ENCODE measurements around the gene STK26.
"Not testable (repeated sequence)": the region's sequence is repeated elsewhere in the genome, so short reads cannot be mapped to it uniquely, and the experiment has no call there.

Gene STK26

GRCh38 chrX:132022967-132023895 is at the start of gene STK26:
Gene STK26 (plus strand): TSS chrX:132023302. CDS start chrX:132023618, 316 bp downstream.
- peak; percentile 89 for DNase-seq

GRCh38 chrX:131975851-131976250 is 47.3 kb upstream of the STK26 start:
- no peak for DNase-seq

GRCh38 chrX:131977619-131978018 is 45.5 kb upstream of the STK26 start:
- no peak for DNase-seq

DNA sequence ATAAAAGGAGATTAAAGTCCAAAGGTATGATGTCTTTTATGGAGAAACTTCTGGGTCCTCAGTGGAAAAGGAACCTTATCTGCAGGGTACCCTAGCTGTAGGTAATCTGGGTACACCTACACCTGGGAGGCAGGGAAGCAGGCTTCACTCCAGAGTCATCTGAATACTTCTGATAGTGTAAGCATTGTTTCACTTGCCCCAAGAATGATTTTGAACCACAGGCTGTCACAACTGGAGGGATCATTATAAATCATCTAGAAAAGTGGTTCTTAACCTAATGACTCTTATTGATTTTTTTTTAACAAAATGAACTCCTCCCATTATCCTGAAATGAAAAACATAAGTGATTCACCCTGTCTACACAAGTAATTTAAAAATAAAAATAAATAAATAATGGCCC is 44.0 kb upstream of the STK26 start:
- no peak for DNase-seq

DNA sequence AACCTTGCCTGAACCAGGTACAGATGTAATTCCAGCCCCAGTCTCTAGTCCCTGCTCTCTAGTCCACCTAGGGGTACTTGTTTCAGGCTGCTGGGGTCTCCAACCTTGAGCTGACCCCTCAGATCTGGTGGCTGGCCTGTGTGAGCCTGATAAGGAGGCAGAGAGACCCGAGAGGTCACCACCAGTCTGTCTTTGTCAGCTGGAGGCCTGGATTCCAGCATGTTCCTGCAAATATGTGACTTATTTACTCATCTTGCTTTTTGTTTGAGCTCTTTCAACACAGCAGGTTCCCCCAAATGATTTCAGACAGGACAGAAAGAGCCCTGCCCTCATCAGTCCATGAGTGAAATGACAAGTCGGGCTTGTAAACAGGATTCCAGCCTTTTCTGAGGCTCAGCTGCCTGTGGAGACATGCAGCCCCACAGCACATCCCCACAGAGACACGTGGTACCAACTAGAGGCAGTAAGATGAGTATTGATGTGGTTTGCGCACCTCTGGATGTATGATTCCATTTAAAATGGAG is 37.5 kb upstream of the STK26 start:
- DNase-seq = peak; percentile 26

- DNase-seq = peak; percentile 70
Observed at GRCh38 chrX:131987252-131987651, 35.9 kb upstream of the STK26 start.

GRCh38 chrX:131988236-131988635 is 34.9 kb upstream of the STK26 start:
- peak; percentile 22 for DNase-seq

GRCh38 chrX:132001127-132001526 is 22.0 kb upstream of the STK26 start:
- no peak for DNase-seq

- DNase-seq = no peak
Observed at GRCh38 chrX:132004728-132005127, 18.4 kb upstream of the STK26 start.

GRCh38 chrX:132009350-132009749 is 13.8 kb upstream of the STK26 start:
- DNase-seq = no peak

- DNase-seq = not testable (repeated sequence)
Observed at GRCh38 chrX:132010213-132010612, 12.9 kb upstream of the STK26 start.

DNA sequence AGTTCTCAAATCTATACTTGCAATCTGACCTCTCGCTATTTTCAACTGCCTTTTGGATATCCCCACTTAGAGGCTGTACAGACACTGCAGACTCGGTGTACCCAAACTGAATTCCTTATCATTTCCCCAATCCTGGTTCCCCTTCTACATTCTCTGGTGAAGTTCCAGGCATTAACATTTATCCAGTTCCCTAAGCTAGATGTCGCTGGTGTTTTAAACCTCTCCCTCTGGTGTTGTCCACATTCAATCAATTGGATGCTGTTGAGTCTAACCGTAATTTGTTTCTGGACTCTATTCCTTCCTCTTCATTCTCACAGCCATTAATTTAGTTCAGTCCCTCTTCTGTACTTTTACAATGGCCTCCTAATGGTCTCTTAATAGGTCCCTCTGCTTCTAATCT is 7.2 kb upstream of the STK26 start:
- DNase-seq = no peak

- DNase-seq = no peak
Observed at GRCh38 chrX:132016628-132017430, 6.3 kb upstream of the STK26 start.

GRCh38 chrX:132017431-132018185 is 5.5 kb upstream of the STK26 start:
- DNase-seq = peak; percentile 41

DNA sequence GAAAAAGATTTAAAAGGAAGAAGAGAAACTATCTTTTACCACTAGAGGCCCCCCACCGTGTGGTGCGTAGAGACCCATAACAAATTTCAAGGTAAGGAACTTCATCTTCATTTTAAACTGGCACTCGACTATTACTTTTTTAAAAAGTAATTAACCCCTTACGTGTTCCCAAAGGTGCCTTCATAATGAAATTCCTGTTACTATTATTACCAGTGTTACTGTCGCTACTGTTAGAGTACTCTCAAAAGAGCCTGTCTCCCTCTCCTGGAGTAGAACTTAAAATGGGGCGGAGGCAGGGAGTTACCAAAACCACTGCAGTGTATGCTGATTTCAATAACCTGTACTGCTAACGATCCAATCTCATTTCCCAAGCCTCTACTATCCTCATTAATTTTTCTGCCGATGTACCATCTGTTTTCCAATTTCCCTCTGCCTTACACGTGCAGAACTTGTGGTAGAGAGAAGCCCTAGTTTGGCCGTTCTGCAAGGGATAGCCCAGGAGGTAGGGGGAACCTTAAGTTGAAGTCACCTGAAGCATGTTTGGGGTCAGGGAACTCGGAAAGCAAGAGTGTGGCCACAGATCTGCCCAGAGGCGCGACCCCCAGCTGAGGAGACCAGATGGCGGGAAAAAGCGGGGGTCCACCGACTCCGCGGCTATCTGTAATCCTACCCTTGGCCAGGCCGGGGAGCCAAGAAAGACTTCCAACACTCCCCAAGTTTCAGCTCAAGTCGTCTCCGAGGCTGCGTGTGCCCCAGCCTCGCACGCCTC is 720 bp upstream of the STK26 start:
- peak; percentile 59 for DNase-seq

DNA sequence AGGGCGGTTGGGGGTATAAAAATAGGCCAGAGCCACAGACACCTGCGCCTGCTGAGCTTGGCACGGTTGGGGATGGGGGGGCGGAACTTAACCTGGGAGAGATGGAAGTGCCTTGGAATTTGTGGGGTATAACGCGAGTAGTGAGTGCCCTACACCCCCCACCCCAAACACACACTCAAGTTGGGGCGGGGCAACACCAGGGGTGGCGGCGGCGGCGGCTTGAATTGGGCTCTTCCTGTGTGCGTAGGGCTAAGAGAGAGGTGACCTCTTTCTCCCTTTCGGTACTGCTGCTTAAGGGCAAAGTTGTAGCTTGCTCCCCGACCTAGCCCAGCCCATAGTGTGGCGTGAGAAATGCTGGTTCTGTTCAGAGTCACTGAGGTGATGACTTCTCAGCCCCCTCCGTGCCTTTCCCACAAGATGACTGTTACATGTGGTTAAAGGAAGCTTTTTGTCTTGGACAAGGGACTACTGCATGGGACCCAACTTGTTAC is 839 bp downstream of the STK26 start:
- peak; percentile 65 for DNase-seq

DNA sequence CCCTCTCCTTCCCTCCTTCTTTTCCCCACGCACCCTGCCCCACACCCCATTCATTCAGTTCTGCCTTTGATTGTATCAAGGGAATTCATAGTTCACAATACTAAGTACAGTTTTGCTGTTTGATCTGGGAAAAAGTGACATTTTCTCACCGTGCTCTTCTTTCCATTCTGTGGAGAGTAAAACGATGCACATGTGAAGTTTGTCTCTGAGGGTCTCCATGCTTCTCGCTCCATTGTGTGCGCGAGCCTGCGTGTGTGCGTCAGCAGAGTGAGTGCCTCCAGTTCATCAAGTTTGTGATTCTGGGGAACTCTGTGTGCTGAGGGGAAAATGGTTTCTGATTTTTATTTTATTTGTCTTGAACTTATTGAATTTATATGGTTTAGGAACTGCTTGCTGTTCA is 1.9 kb downstream of the STK26 start:
- DNase-seq = peak; percentile 40

DNA sequence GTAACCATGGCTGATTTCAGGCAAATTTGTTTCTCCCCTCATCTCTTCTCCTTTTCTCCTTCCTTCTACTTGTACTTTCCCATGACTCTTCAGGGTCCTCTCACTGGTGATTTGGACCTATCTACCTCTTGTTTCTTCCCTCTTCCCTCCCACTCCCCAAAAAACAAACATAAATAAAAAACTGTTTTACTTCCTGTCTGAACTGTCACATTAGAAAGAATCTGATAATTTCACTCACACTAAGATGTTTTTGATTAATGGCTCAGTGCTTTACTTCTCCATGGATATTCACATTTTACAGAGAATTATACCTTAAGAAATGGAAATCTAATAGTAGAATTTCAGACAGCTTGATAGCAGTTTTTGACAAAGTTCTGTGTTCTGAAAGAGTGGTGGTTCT is 7.2 kb downstream of the STK26 start:
- no peak for DNase-seq

DNA sequence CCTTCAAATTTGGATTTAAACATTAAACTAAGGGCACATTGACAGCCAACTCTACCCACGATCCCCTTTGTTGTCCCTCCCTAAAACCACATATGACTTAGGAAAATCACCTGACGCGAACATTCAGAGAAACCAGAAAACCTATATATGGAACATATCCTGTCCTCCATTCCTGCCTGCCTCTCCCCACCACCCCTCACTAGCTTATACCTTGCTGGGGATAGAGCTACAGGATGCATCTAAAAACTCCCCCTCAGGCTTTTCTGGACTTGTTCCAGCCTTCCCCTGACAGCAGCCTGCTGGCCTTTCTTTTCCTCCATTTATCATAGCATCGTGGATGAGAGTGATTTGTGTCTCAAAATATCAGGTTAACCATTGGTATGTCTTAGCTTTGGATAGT is 8.8 kb downstream of the STK26 start:
- DNase-seq = no peak

DNA sequence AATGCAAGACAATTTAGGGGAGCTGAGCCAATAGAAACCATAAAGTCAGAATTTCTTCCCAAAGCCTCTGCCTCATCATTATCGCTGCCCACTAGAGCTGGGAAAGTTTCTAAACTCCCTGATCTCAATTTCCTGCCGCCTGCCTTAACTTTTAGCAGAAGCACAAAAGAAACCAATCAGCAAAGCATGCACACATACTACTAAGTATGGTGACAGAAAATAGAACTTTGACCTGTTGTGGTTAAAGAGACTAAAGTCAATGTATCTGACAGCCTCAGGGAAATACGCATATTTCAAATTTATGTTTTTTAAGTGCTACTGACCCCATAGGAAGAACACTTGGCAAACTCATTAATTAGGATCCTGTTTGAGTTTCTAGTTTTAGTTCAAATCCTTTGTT is 10.1 kb downstream of the STK26 start:
- no peak for DNase-seq

DNA sequence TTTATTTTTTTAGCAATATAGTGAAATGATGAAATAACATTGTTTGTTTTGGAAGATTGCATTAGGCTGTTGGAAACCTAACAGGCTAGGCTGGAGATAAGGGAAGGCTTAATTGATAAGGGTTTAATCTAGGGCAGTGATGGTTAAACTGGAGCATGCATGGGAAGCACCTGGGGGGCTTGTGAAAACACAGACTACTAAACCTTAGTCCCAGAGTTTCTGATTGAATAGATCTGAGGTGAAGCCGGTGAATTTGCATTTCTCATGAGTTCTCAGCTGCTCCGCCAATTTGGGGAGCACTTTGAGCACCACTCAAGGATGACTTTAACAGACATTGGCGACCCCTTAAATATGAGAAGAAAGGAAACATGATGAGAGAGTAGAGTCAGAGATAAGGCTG is 11.5 kb downstream of the STK26 start:
- DNase-seq = no peak

DNA sequence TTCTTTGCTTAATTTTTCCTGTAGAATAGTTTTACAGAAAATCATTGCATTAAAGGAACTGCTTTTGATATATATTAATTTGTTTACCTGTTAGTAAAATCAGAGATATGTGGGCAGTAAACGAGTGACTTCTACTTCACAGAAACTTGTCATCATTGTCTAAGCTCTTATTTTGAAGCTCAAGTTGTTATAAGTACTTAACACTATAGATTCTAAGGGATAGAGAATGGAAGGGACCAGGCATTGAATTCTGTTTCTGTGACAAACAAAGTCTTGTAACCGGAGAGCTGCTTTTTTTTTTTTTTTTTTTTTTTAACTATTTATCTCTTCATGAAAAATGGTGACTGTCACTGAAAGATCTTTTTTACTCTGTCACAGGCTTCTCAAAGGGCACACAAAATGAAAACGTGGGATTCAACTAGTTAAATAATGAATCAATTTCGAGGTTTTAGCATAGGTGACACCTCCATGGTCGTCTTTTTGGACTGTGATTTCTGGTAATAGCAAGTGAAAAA is 14.4 kb downstream of the STK26 start:
- no peak for DNase-seq

All from hematopoietic multipotent progenitor cell treated with erythropoietin and hydrocortisone succinate and interleukin-3 and kit ligand, for 6 days (in vitro differentiated cells).